GM03348 (cell line): ENCODE measurements around the gene ATP6V1B1.

Source experiments
- DNase-seq: peaks from one replicate; pipeline ENCODE4 v3.0.0; 2012; ENCODE audit warnings: low spot score

ATP6V1B1 gene

DNA sequence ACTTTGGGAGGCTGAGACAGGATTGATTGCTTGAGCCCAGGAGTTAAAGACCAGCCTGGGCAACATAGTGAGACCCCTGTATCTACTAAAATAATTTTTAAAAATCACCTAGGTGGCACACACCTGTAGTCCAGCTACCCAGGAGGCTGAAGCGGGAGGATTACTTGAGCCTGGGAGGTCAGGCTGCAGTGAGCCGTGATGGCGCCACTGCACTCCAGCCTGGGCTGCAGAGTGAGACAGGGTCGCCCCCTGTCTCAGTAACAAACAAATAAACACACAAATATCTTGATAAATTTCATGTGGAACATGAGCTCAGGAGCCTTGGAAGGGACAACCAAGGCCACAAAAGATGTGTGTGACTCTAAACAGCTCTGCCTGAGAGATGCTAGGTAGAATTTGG is 31.0 kb downstream of the ATP6V1B1 start:
- no peak for DNase-seq

- DNase-seq = no peak
Measured at GRCh38 chr2:70967189-70967588, 31.5 kb downstream of the ATP6V1B1 start.

GRCh38 chr2:70974592-70974991 is 38.9 kb downstream of the ATP6V1B1 start:
- no peak for DNase-seq

- no peak for DNase-seq
Measured at GRCh38 chr2:70975237-70975636, 39.5 kb downstream of the ATP6V1B1 start.

DNA sequence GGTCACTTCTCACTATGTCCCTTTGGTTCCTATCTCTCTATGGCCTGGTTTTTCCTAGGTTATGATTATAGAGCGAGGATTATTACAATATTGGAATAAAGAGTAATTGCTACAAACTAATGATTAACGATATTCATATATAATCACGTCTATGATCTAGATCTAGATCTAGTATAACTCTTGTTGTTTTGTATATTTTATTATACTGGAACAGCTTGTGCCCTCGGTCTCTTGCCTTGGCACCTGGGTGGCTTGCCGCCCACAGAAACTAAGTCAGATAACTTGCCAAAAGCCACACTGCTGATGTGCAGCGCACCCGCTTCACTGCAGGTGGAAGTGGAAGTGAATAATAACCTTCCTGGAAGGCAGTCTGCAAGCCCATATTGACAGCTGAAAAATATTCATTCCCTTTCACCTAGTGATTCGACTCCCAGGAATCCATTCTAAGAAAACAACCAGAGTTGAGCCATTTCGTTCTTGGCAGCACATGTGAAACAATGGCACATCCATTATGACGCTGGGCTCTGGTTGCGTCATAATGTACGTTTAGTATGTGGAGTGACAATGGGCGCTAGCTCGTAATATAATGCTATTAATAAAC is 42.0 kb downstream of the ATP6V1B1 start:
- peak; percentile 71 for DNase-seq

- DNase-seq = peak; percentile 70
Measured at GRCh38 chr2:70978341-70979179, 42.9 kb downstream of the ATP6V1B1 start, which contains the start of gene ANKRD53. ANKRD53 (plus strand) TSS chr2:70978630; CDS start chr2:70978646, 16 bp downstream.

- no peak for DNase-seq
Measured at GRCh38 chr2:70979180-70979488, 43.4 kb downstream of the ATP6V1B1 start.

GRCh38 chr2:70979626-70980025 is 43.9 kb downstream of the ATP6V1B1 start:
- no peak for DNase-seq

DNA sequence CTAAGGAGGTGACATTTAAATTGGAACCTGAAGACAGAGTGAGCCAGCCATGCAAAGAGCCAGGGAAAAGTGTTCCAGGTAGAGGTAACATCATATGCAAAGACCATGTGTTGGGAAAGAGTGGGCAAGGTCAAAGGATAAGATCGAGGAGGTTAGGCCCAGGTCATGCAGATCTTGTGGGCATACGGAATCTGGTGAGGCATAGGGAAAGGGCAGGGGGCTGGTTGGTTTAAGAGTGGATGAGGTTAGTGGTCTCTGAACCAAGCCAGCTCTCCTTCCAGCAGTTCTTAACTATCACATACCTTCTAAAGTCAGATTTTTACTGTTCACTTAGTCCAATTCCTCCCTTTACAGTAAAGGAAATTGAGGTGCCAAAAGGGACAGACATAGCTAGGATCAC is 45.7 kb downstream of the ATP6V1B1 start:
- no peak for DNase-seq

DNA sequence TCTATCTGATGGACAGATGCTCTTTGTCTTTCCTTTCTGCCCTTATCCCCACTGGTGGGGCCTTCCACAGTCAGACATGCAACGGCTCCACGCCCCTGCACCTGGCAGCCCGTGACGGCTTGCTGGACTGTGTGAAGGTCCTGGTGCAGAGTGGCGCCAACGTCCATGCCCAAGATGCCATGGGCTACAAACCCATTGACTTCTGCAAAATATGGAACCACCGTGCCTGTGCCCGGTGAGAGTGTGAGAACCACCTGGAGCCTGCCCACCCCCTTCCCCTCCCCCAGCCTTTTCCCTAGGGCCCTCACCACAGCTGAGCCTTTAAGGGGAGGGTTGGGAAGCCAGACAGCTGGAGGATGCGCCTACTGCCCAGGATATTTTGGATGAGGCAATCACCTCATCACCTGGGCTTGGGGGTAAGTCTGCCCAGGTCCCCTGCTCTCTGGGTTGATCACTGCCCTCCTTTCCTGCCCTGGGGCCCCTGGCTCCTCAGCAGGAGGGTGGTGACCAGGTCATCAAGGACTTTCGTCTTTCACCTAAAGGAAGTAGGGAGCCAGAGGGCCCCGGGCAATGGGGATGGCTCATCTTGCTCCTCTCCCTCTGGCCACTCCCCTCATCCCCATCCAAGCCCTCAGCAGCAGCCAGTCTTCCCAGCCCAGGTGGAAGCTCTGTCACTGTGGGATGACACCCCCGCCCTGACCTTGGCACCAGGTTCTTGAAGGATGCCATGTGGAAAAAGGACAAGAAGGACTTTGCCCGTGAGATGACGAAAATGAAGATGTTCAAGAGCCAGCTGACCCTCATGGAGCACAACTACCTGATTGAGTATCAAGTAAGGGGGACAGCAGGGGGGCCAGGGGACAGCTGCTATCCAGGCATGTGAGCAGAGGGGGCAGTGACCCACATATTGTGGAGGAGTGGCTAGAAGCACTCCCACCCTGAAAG is 46.4 kb downstream of the ATP6V1B1 start:
- no peak for DNase-seq

DNA sequence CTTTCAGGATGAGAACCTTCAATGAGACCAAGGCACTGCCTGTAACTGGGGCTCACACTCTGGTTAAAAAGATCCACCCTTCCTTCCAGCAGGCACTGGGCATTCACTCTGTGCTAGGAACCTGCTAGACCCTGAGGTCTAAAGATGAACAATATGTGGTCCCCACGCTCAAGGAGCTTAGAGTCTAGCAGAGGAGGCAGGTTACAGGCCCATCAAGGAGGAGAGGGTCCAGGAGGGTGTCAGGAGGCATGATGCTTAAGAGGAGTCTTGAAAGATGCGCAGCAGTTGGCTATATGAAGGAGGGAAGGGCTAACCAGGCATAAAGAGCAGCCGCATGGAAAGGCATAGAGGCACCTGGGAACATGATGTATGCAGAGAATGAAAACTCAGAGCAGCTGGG is 47.3 kb downstream of the ATP6V1B1 start:
- DNase-seq = no peak

DNA sequence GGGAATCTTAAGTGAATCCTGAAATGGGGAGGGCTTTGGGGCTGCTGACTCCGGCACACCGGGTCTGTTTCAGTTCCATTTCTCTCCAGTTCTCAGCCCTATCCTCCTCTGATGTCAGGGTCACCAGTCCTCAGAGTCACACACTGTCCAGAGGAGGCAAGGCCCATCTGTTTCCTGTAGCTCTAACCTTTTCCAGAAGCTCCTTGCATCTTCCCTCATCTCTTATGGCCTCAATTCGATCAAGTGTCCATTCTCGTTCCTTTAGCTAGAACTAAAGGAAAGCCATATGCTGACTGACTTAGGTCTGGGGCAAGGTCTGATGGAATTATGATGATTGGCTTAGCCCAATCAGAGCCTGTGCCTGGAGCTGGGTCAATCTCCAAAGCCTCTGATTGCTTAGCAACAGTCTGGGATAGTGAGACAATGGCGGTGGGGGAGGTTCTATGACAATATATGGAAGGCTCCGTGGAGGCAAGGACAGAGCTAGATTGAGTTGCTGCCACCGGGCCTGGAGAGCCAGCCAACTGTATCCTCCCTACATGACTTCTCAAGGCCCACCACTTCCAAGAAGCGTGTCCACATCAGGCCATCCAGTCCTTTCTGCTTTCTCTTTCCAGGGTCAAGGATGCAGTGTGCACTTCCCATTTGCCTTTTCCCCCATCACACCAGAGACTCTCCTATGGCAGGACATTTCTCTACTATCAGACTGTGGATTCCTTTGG is 48.0 kb downstream of the ATP6V1B1 start:
- DNase-seq = no peak

- DNase-seq = no peak
Measured at GRCh38 chr2:70984228-70984575, 48.5 kb downstream of the ATP6V1B1 start.

DNA sequence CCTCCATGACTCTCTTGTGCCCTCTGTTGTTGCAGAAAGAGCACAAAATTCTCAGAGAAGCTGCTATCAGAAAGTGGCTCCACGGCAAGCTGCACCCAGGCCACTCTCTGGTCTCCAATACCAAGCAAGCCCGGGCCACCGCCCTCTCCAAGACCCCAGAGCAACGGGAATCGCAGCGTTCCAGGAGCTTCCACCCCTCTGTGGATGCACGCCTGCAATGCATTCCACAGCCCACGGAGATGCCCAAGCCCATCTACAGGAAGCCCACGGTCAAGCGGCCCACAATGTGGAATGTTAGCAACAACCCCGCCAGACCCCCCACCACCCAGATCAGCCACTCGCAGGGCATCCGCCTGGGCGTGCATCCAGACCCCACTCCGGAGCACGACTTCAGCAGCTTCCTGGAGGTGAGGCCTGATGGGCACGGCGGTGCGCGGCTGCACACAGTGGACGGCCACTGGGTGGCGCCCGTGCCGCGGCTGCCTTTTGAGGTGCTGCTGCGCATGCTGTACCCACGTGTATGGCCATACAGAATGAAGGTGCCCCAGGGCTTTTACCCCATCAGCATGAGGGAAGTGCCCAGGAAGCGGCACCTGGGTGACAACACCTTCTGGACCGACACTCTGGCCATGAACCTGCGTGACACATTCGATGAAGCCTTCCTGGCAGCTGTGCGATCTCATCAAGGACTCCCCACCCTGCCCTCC is 49.0 kb downstream of the ATP6V1B1 start:
- peak; percentile 71 for DNase-seq

DNA sequence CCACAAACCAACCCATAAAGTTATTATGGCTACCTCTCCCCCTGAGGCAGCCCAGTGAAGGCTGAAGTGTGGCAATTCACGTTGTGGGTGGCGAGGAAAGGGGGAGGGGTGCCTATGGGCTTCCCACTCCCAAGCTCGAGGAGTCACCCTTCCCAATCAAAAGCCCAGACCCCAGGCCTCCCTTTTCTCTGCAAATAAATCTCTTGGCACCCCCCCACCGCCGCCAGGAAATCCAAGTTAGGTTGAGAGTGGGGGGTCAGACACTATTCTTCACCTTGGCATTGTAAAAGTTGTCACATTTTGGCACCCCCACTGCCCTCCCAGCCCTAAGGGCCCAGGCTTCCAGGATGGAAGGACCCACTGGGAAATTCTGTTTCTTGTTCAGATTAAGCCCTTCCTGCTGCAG is 49.6 kb downstream of the ATP6V1B1 start:
- no peak for DNase-seq

- no peak for DNase-seq
Measured at GRCh38 chr2:70985956-70986355, 50.3 kb downstream of the ATP6V1B1 start.

DNA sequence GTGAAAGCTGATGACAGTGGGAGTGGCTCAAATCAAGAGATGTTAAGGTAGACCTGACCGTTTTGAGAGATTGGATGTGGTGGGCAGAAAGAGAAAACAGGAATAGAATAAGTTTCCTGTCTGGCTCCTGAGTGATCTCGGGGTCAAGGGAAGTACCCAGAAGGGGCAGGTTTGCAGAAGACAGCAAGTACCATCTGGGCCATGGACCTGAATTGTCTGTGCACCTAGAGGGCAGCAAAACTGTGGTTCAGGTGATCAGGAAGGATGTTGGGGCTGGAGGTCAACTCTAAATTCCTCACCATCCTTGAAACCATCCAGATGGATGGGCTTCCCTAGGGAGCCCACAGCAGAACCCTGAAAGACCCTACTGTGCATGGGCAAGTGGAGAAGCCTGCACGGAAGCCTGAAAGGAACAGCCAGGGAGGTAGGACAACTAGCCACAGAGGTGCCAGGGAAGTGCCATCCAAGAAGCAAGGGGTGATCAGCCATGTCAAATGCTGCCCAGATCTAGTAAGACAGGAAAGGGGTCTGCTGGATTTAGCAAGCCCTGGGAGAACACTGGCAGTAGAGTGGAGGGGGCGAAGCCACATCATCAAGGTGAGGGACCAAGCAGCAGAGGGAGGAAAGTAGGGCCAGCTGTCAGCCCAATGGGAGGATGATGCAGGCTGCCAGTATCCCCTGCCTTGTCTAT is 50.9 kb downstream of the ATP6V1B1 start:
- DNase-seq = no peak

DNA sequence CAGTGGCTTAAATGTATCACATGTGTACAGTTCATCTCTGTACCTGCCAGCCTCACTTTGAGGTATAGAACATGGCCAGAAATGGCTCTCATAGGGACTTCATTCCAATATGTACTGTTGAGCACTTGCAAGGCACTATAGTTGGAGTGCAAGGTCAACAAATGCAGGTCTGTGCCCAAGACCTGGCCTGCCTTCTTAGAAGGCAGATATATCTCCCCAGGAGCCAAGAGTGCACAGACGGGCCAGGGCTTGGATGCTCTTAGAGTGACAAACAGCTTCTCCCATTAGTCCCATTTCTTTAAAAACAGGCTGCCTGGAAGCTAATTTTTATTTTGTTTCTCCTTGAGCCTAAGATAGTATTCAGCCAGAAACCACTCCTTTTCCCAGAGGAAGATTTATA is 51.7 kb downstream of the ATP6V1B1 start:
- DNase-seq = no peak

DNA sequence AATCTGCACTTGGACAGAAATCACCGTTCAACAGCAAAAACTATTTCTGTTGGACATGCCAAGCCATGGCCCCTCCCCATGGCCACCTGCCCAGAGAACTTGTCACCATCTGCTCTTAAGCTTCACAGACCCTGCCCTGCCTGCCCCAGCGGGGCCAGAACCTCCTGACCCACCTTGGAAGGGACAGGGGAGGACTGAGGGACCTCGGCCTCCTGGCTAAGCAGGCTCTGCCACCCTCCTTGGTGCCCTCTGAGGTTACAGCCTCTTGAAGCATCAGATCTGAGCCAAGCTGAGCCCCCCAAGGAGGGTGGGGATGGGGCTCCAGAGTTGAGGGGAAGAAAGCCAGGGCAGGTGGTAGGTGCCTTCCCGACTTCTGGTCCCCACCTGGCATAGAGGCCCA is 52.5 kb downstream of the ATP6V1B1 start:
- DNase-seq = peak; percentile 2

DNA sequence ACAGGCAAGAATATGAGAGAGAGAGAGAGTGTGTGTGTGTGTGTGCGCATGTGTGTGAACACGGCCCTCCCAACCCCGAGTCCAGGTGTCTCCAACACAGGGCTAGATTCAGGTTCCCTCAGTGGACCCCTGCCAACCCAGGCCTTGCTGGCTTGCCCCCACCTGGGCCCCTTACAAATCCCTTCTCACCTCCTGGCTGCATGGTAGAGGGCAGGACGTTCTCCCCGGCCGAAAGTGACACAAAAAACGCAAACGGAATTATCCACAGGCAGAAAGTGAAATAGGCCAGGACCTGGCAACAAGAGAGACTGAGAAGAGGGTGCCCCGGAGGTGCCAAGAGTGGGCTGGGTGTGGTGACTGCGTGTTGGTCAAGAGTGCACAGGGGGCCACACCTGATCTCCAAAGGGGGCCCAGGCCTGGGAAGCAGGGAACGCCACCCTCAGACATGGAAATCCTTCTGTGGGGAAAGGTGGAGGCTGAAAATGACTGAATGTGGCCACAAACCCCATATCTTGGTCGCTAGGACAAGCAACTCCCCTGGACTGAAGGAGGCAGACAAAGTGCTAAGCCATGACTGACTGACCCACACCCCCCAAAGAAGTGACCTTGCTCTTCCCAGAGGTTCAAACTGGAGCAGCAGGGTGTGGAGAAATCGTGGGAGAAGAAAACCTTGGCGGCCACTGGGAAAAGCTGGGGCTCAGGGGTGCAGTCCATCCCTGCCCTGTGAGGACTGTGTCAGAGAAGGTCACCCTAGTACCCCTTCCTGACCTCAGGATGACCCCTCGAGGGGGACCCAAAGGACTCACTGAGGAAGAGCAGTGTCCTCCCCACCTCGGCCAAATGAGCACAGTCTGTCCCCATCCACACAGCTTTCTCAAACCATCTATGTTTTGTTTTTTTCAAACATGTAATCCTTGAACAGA is 53.3 kb downstream of the ATP6V1B1 start:
- DNase-seq = peak; percentile 1
